ENCODE measurements around the gene DDB1.

DNA sequence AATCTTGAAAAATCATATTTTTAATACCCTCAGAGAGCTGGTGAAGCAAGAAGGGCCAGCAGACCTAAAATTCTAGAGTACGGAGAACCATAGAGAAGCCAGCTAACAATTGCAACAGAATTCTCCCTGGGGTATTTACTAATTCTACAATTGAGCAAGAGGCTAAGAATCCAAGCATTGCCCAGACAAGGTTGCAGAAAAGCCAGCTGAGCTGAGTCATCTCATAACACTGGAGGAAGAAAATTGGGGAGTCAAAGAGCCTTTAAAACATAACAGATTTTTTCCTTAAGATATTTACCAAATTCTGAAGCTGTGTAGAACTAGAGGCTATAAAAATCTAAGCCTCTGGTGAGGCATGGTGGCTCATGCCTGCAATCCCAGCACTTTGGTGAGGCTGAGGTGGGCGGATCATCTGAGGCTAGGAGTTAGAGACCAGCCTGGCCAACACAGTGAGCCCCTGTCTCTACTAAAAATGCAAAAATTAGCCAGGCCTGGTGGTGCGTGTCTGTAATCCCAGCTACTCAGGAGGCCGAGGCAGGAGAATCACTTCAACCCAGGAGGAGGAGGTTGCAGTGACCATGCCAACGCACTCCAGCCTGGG is 45.9 kb upstream of the DDB1 start:
- TF ChIP-seq, protein P1, sequence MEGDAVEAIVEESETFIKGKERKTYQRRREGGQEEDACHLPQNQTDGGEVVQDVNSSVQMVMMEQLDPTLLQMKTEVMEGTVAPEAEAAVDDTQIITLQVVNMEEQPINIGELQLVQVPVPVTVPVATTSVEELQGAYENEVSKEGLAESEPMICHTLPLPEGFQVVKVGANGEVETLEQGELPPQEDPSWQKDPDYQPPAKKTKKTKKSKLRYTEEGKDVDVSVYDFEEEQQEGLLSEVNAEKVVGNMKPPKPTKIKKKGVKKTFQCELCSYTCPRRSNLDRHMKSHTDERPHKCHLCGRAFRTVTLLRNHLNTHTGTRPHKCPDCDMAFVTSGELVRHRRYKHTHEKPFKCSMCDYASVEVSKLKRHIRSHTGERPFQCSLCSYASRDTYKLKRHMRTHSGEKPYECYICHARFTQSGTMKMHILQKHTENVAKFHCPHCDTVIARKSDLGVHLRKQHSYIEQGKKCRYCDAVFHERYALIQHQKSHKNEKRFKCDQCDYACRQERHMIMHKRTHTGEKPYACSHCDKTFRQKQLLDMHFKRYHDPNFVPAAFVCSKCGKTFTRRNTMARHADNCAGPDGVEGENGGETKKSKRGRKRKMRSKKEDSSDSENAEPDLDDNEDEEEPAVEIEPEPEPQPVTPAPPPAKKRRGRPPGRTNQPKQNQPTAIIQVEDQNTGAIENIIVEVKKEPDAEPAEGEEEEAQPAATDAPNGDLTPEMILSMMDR (IDR thresholded peaks at IDR 0.05), result no peak
- TF ChIP-seq FOSL2 (IDR thresholded peaks at IDR 0.05; ENCODE audit: borderline replicate concordance, low read depth) (peak; percentile 63), ELF1 (IDR thresholded peaks at IDR 0.05) (no peak), TCF12 (IDR thresholded peaks at IDR 0.05) (0 out of 2 replicates have a peak, but pooled peaks have one; percentile 18), POLR2AphosphoS5 (IDR thresholded peaks at IDR 0.05; ENCODE audit: low read depth, low read length) (no peak), TEAD4 (IDR thresholded peaks at IDR 0.05; ENCODE audit: borderline replicate concordance, insufficient read depth) (no peak), EP300 (IDR thresholded peaks at IDR 0.05; ENCODE audit: borderline replicate concordance in 1 of 2, low read depth in 1 of 2, low read length in 1 of 2) (no peak), FOXM1 (IDR thresholded peaks at IDR 0.05; ENCODE audit: low read depth) (no peak)
- TF ChIP-seq, protein P2, sequence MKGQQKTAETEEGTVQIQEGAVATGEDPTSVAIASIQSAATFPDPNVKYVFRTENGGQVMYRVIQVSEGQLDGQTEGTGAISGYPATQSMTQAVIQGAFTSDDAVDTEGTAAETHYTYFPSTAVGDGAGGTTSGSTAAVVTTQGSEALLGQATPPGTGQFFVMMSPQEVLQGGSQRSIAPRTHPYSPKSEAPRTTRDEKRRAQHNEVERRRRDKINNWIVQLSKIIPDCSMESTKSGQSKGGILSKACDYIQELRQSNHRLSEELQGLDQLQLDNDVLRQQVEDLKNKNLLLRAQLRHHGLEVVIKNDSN (IDR thresholded peaks at IDR 0.05; ENCODE audit: borderline replicate concordance, low read depth), result no peak
- TF ChIP-seq, protein P3, sequence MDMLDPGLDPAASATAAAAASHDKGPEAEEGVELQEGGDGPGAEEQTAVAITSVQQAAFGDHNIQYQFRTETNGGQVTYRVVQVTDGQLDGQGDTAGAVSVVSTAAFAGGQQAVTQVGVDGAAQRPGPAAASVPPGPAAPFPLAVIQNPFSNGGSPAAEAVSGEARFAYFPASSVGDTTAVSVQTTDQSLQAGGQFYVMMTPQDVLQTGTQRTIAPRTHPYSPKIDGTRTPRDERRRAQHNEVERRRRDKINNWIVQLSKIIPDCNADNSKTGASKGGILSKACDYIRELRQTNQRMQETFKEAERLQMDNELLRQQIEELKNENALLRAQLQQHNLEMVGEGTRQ (IDR thresholded peaks at IDR 0.05; ENCODE audit: borderline replicate concordance, low read depth, low read length), result no peak

Measured in SK-N-SH (cell line).